Neuron (in vitro differentiated cells): ENCODE measurements around the gene DGUOK.

ENCODE experiments used
- H2AFZ ChIP-seq: one replicate; pipeline ENCODE4 v1.6.1; 2013; ENCODE audit warnings: low read depth, mild to moderate bottlenecking, inconsistent platforms, low read length, moderate library complexity
- H3K27me3 ChIP-seq: one replicate; pipeline ENCODE4 v1.6.1; 2013; ENCODE audit warnings: low read length; ENCODE audit not compliant: insufficient read depth
- H3K36me3 ChIP-seq: one replicate; pipeline ENCODE4 v1.6.1; 2013; ENCODE audit warnings: low read length; ENCODE audit not compliant: insufficient read depth
- H3K4me1 ChIP-seq: one replicate; pipeline ENCODE4 v1.6.1; 2013; ENCODE audit warnings: low read length; ENCODE audit not compliant: insufficient read depth
- H3K4me3 ChIP-seq: 2 replicates; pipeline ENCODE4 v1.5.1; 2013; ENCODE audit warnings: mild to moderate bottlenecking, low read length, moderate library complexity
- H3K9me3 ChIP-seq: one replicate; pipeline ENCODE4 v1.6.1; 2013; ENCODE audit warnings: low read length

The DGUOK gene

DNA sequence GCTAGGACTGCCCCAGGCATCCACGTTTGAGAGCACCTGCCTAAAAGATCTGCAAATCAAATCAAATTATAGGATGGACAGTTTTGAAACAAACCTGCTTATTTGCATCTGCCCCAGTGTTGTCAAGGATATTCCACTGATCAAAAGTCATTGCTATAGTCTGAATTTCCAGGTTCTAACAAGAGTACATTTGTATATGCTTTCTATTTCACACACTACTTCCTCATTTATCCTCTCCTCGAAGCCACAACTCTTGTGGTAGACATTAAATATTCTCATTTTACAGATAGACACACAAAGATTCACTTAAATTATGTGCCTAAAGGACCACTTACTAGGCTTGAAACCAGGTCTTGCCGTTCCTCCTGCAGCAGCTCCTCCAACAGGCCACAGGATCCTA, 46.2 kb downstream of the DGUOK start:
- no peaks in the 10 kb centered on the region for H3K27me3 ChIP-seq
- no peaks in the 10 kb centered on the region for H3K36me3 ChIP-seq
- no peak overlapping the region for H2AFZ ChIP-seq

DNA sequence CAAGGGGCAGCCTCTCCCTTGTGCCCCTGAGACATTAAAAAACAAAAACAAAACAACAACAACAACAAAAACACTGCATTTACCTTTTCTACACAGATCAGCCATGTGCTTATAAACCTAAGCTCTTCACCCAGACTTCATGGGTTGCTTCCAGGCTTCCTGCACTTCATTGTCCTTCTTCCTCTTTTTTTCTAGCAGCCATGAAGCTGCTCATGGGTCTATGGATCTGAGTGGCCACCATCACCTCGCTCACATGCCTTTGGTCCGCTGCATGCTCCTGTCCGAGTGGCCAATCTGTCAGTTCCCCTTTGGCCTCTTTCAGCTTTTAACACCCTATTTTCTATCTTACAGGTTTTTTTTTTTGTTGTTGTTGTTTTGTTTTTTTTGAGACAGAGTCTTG, 49.1 kb downstream of the DGUOK start:
- no peaks in the 10 kb centered on the region for H3K27me3 ChIP-seq
- H2AFZ ChIP-seq = no peak overlapping the region
- no peaks in the 10 kb centered on the region for H3K36me3 ChIP-seq
- no peak overlapping the region for H3K4me3 ChIP-seq
- H3K4me1 ChIP-seq = peaks cover 2% of the 10 kb centered on the region
- no peaks in the 10 kb centered on the region for H3K9me3 ChIP-seq

More for the DNA sequence above, 46.2 kb downstream of the DGUOK start:
- H3K4me1 ChIP-seq = peaks cover 3% of the 10 kb centered on the region
- no peaks in the 10 kb centered on the region for H3K9me3 ChIP-seq
- no peak overlapping the region for H3K4me3 ChIP-seq

DNA sequence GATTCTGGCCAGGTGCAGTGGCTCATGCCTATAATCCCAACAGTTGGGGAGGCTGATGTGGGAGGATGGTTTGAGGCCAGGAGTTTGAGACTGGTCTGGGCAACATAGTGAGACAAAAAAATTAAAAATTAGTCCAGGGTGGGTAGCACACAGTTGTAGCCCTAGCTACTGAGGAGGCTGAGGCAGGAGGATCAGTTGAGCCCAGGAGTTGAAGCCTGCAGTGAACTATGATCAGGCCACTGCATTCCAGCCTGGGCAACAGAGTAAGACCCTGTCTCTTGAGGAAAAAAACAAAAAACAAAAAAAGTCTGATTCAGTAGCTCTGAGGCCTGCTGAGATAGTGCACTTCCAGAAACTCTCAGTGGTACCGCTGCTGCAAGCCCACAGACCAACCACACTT, 50.1 kb downstream of the DGUOK start:
- H3K4me1 ChIP-seq = peaks cover 2% of the 10 kb centered on the region
- no peaks in the 10 kb centered on the region for H3K9me3 ChIP-seq
- H2AFZ ChIP-seq = no peak overlapping the region
- H3K27me3 ChIP-seq = no peaks in the 10 kb centered on the region
- no peak overlapping the region for H3K4me3 ChIP-seq
- H3K36me3 ChIP-seq = no peaks in the 10 kb centered on the region

DNA sequence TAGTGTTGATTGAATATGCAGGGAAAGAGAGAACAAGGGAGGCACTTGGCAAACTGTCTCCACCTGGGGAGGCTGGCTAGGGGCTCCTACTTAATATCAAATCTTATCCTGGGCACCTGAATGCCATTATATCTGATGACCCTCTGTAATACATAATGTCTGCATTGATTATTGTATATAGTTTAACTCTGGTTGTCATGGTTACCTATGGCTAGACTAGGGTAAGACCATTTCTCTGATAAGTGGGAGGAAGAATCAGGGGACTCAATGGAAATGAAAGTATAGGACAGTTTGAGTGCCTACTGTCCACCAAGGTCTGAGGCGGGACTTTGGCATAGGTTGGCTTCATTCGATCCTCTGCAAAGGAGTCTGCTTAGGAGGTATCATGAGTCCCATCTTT, 50.8 kb downstream of the DGUOK start:
- Histone ChIP-seq H3K36me3 (no peaks in the 10 kb centered on the region), H3K27me3 (no peaks in the 10 kb centered on the region), H3K4me3 (no peak overlapping the region), H2AFZ (no peak overlapping the region), H3K4me1 (peaks cover 2% of the 10 kb centered on the region), H3K9me3 (no peaks in the 10 kb centered on the region)

DNA sequence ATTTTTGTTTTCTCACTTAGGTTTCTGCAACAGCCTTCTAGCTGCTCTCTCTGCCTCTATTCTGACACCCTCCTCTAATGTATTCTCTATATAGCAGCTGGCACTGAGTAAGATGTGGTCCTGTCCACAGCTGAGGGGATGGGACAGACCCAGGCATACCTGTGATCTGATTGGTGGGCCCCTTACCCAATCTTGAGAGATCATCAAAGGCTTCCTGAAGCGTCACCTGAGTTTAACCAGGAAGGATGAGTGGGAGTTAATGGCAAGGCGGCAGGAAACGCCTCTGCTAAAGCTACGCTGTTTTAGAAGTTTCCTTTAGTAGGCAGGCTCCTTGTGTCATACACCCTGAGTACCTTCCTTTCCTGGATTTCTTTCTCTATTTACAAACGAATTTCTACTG, 52.3 kb downstream of the DGUOK start:
- H2AFZ ChIP-seq = no peak overlapping the region
- no peak overlapping the region for H3K4me3 ChIP-seq
- no peaks in the 10 kb centered on the region for H3K9me3 ChIP-seq
- no peaks in the 10 kb centered on the region for H3K36me3 ChIP-seq
- no peaks in the 10 kb centered on the region for H3K27me3 ChIP-seq
- peaks cover 9% of the 10 kb centered on the region for H3K4me1 ChIP-seq

DNA sequence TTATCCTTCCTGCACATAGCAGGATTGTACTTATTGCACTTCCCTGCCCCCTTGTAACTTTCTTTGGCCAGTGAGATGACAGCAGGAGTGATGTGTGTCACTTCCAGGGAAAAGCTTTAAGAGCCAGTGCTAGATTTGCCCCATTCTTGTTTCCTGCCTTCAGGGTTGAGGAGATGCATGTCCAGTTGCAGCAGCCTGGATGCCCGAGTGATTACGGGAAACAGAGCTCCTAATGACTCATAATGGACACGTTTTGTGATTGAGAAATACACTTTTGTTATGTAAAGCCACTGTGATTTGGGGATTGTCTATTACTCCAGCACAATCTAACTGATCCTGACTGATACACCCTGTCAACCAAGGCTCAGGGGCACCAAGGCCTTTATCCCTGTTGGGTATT, 53.0 kb downstream of the DGUOK start:
- Histone ChIP-seq H3K4me1 (peaks cover 9% of the 10 kb centered on the region), H2AFZ (no peak overlapping the region), H3K36me3 (no peaks in the 10 kb centered on the region), H3K27me3 (no peaks in the 10 kb centered on the region), H3K9me3 (no peaks in the 10 kb centered on the region), H3K4me3 (no peak overlapping the region)

DNA sequence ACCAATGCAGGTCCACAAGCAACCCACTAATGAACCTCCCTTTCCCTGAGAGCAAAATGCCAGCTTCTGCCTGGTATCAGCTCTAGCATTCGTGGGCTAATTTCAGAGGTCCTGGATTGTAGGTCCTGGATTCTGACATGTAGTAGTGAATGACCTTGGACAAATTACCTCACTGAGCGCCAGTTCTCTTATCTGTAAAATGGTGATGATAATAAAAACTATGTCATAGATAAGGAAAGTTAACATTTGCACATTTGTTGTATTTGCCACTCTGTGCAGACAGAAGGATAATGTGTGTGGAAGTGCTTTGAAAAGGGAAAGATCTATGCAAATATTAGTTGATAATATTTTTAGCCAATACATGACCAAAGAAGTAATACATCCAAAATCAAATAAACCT, 53.9 kb downstream of the DGUOK start:
- peaks cover 10% of the 10 kb centered on the region for H3K4me1 ChIP-seq
- H2AFZ ChIP-seq = no peak overlapping the region
- H3K27me3 ChIP-seq = no peaks in the 10 kb centered on the region
- H3K36me3 ChIP-seq = no peaks in the 10 kb centered on the region
- no peak overlapping the region for H3K4me3 ChIP-seq
- no peaks in the 10 kb centered on the region for H3K9me3 ChIP-seq

DNA sequence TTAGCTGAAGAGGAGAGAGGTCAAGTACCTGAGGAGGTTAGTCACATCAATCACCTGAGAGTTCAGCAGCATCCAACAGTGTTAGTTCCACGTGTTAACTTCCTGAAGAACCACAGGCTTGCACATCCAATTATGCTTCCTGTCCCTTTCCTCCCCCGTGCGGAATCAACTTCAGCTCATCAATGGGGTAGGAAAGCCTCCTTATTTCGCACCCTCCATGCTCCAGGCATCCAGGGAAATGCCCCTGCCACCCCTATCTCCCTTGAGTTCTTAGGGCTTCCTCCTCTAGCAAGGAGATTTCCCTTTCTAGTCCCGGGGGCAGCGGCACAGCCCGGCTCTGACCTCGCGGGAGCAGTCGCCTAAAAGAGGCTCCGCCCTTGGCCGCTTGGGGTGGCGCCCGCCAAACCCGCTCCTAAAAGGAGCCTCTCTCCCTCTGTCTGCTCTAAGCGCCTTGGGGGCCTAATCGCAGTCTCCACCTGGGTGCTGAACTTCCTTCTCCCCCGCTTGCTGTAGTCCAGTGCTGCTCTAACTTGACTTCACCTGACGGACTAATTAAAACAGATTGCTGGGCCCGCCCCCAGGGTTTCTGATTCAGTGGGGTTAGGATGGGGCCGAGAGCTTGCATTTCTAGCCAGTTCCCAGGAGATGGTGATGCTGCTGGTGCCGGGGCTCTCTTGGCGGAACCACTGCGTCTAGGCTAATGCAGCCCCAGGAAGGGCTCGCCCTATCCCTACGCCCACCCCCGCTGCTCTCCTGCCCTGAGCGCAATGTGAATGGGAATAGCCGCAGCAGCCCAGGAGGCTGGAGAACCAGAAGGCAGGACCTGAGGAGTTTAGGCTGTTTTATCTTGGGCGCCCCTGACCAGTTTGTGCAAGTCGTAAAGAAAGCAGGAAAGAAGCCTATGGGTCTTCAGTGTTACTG, 54.7 kb downstream of the DGUOK start:
- Histone ChIP-seq H3K9me3 (no peaks in the 10 kb centered on the region), H3K4me3 (peak overlapping the region; percentile 19), H3K4me1 (peaks cover 18% of the 10 kb centered on the region), H3K36me3 (peaks cover 4% of the 10 kb centered on the region), H2AFZ (no peak overlapping the region), H3K27me3 (no peaks in the 10 kb centered on the region)

DNA sequence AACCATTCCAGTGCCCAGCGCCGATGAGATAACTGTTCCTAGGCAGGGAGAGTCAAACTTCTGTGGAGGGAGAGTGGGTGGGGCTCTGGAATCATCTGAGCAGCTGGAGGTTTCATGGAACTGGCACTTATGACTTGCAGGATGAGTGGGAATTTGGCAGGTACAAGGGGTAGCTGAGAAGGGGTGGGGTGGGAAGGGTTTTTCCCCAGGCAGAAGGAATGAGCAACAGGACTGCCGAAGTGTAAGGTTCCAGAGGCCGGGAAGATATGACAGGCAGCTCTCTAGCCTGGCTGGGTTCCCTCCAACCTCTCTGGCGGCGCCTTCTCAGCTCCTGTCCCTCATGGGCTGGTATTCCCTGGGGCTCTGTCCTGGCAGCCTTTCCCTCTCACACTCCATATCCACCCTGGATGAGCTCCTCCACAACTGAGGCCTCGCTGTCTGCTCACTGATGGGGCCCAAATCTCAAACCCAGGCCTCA, 55.5 kb downstream of the DGUOK start:
- Histone ChIP-seq H3K36me3 (peaks cover 10% of the 10 kb centered on the region), H3K4me3 (no peak overlapping the region), H2AFZ (no peak overlapping the region), H3K4me1 (peaks cover 26% of the 10 kb centered on the region), H3K9me3 (no peaks in the 10 kb centered on the region), H3K27me3 (no peaks in the 10 kb centered on the region)

DNA sequence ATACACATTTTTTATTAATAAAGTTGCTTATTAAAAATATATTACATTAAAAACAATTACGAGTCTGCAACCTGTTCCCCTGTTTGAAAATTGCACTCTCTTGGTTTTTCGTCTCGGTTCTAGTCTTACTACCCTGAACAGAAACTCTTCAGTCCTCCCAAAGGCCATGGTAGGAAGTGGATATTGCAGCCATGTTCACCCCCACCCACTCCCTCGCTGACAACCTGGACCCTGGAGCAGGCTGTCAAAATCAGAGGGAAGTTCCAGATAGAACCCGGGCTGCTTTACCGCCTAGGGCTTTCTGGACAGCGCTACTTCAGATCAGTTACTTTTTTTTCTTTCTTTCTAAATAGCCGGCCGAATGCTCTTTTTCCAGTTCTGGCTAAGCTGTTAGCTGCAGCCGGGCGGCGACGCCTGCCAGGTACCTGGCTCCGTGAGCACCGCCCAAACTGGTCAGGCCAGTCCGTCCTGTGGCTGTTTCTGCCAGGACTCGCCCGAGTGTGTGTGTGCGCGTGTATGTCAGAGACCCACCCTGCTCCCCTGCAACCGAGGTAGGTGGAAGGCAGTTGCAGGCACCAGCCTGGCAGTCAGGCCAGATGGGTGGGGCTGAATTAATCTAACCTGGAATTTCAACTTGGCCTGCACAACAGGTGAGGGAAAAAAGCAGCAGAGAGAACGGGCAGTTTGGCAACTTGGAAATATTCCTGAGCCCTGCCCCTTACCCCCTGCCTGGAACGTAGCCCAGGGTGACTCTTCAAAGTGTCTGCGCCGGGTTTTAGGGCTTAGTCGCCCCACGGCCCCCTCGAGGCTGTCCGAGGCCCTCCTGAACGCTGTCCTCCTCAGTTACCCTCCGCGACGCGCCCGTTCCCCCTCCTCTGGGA, 56.9 kb downstream of the DGUOK start:
- no peaks in the 10 kb centered on the region for H3K27me3 ChIP-seq
- peaks cover 40% of the 10 kb centered on the region for H3K4me1 ChIP-seq
- peak overlapping the region; percentile 82 for H3K4me3 ChIP-seq
- H3K9me3 ChIP-seq = no peaks in the 10 kb centered on the region
- peaks cover 18% of the 10 kb centered on the region for H3K36me3 ChIP-seq
- H2AFZ ChIP-seq = peak overlapping the region; percentile 41

DNA sequence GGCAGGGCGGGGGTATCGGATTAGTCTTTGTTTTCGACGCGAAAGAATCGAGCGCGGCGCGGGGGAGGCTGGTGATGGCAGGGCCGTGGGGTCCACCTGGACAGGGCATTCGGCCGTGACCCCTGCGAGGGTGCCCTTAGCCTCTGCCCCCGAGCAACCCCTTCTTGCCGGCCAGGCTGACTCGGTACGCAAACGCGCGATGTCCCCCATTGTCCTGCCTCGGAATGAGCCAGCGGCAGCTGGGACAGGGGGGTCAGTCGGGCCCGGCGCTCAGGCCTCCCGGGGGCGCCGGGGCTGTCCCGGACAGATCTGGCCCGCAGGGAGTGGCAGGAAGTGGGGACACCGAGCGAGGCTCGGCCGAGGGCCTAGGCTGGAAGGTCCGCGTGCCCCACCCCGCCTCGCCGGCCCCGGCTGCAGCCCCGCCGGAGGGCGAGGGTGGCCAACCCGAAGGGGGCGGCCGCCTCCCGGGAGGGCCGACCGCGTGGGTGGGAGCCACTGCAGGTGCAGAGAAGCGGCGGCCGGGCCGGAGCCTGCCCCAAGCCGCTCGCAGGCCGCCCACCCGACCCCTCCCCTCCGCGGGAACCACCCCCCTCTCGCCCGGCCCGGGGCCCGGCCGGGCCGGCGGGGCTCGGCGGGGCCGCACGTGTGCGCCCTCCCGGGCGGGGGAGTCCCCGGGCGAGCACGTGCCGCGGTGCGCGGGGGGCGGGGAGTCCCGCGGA, 57.7 kb downstream of the DGUOK start, which contains the start of gene TET3:
TSS of gene TET3 (plus strand) at position 708 of the 719 bp plus-strand sequence. CDS start 1,494 bp downstream, outside the sequence.
- H3K4me1 ChIP-seq = peaks cover 43% of the 10 kb centered on the region
- peak within 1 kb of the TSS; percentile 41 for H2AFZ ChIP-seq
- H3K4me3 ChIP-seq = peak within 1 kb of the TSS; percentile 82
- no peaks in the 10 kb centered on the region for H3K27me3 ChIP-seq
- H3K36me3 ChIP-seq = peaks cover 21% of the 10 kb centered on the region
- no peaks in the 10 kb centered on the region for H3K9me3 ChIP-seq

DNA sequence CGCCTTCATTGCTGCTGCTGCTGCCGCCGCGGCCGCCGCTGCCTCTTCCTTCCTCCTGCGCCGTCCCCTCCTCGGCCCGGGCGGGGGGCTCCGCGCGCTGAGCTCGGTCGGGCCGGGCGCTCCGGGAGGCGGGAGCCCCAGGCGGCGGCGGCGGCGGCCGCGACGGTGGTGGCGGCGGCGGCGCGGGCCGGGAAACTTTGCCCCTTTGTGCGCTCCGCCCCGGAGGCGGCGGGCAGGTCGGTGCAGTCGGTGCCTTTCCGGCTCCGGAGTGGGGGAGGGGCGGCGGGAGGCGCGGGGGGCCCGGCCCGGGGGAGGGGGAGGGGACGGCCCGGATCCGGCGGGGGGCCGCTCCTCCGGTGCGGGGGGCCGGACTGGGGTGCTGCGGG, 58.2 kb downstream of the DGUOK start:
- Histone ChIP-seq H3K4me3 (peak overlapping the region; percentile 82), H3K9me3 (no peaks in the 10 kb centered on the region), H2AFZ (no peak overlapping the region), H3K27me3 (no peaks in the 10 kb centered on the region), H3K36me3 (peaks cover 27% of the 10 kb centered on the region), H3K4me1 (peaks cover 44% of the 10 kb centered on the region)
